OCI-LY1 (cell line): ENCODE data around the gene IL3.

Source experiments
- H2AFZ ChIP-seq: fragments of 200-600 bp; sonication (generic), shearing (Covaris generic); 2 replicates; pipeline ENCODE4 v1.6.0; 2014; ENCODE audit warnings: antibody characterized with exemption, mild to moderate bottlenecking, low read length
- H3F3A ChIP-seq: fragments of 200-600 bp; sonication (generic), shearing (Covaris generic); 2 replicates; pipeline ENCODE4 v1.6.0; 2014; ENCODE audit warnings: mild to moderate bottlenecking, antibody characterized with exemption, low read length, moderate library complexity; ENCODE audit not compliant: insufficient read depth
- H3K27ac ChIP-seq: fragments of 200-600 bp; sonication (generic); 2 replicates; pipeline ENCODE4 v1.5.1; 2014; ENCODE audit warnings: low read length, mixed run types, mild to moderate bottlenecking, low read depth; ENCODE audit not compliant: poor library complexity, severe bottlenecking
- H3K27me3 ChIP-seq: fragments of 200-600 bp; sonication (generic); 2 replicates; pipeline ENCODE4 v1.6.0; 2014; ENCODE audit warnings: antibody characterized with exemption, mild to moderate bottlenecking, low read length, moderate library complexity; ENCODE audit not compliant: insufficient read depth
- H3K36me3 ChIP-seq: fragments of 200-600 bp; sonication (generic); 2 replicates; pipeline ENCODE4 v1.6.1; 2014; ENCODE audit warnings: mild to moderate bottlenecking, antibody characterized with exemption, low read length, moderate library complexity, mixed read lengths; ENCODE audit not compliant: insufficient read depth
- H3K4me1 ChIP-seq: fragments of 200-600 bp; sonication (generic); 2 replicates; pipeline ENCODE4 v1.5.1; 2014; ENCODE audit warnings: mild to moderate bottlenecking, low read length, moderate library complexity; ENCODE audit not compliant: insufficient read depth, severe bottlenecking
- H3K4me2 ChIP-seq: fragments of 200-600 bp; sonication (generic), shearing (Covaris generic); 2 replicates; pipeline ENCODE4 v1.6.1; 2014; ENCODE audit warnings: low read length
- H3K4me3 ChIP-seq: fragments of 200-600 bp; sonication (generic); 2 replicates; pipeline ENCODE4 v1.5.1; 2014; ENCODE audit warnings: low read length, low read depth, mild to moderate bottlenecking, mixed read lengths; ENCODE audit not compliant: poor library complexity, severe bottlenecking
- H3K79me2 ChIP-seq: fragments of 200-600 bp; shearing (Covaris generic); 2 replicates; pipeline ENCODE4 v1.6.1; 2016; ENCODE audit warnings: mixed run types, low read length, mixed read lengths; ENCODE audit not compliant: insufficient read depth
- H3K9ac ChIP-seq: fragments of 200-600 bp; sonication (generic), shearing (Covaris generic); 2 replicates; pipeline ENCODE4 v1.6.1; 2014; ENCODE audit warnings: mild to moderate bottlenecking, low read length, mixed read lengths
- H3K9me2 ChIP-seq: fragments of 200-600 bp; sonication (generic), shearing (Covaris generic); 2 replicates; pipeline ENCODE4 v1.6.1; 2014; ENCODE audit warnings: low read depth, mild to moderate bottlenecking, low read length, mixed read lengths
- H3K9me3 ChIP-seq: fragments of 200-600 bp; shearing (Covaris generic); 2 replicates; pipeline ENCODE4 v1.6.1; 2014; ENCODE audit warnings: low read length, mixed read lengths
- H4K20me1 ChIP-seq: fragments of 200-600 bp; sonication (generic), shearing (Covaris generic); 2 replicates; pipeline ENCODE4 v1.6.0; 2016; ENCODE audit warnings: mild to moderate bottlenecking, low read length; ENCODE audit not compliant: insufficient read depth
- CTCF ChIP-seq: fragments of 200-600 bp; sonication (generic), shearing (Covaris generic); IDR thresholded peaks from 2 replicates; pipeline ENCODE4 v1.5.1; 2017; ENCODE audit warnings: mild to moderate bottlenecking, antibody characterized with exemption, low read length, moderate library complexity, mixed read lengths
- EZH2 ChIP-seq: fragments of 200-600 bp; sonication (generic), shearing (Covaris generic); IDR thresholded peaks from 2 replicates; pipeline ENCODE4 v1.8.0; 2017; ENCODE audit warnings: borderline replicate concordance, mixed run types, mild to moderate bottlenecking, antibody characterized with exemption, low read length, moderate library complexity, mixed read lengths

IL3 gene

GRCh38 chr5:132019337-132019736, 41.1 kb upstream of the IL3 start:
- no peaks in the 10 kb centered on the region for H3K9me2 ChIP-seq
- H3K4me3 ChIP-seq, result no peak overlapping the region
- no peaks in the 10 kb centered on the region for H3K79me2 ChIP-seq
- no peak for TF ChIP-seq CTCF
- no peak for TF ChIP-seq EZH2
- H3K9ac ChIP-seq, result no peak overlapping the region
- 0 out of 2 replicates have a peak, but pooled peaks cover 4% of the 10 kb centered on the region for H3K27me3 ChIP-seq
- no peaks in the 10 kb centered on the region for H4K20me1 ChIP-seq
- H3K9me3 ChIP-seq, result no peaks in the 10 kb centered on the region
- H3K36me3 ChIP-seq, result no peaks in the 10 kb centered on the region
- H3F3A ChIP-seq, result no peaks in the 10 kb centered on the region
- no peak overlapping the region for H2AFZ ChIP-seq
- no peak overlapping the region for H3K27ac ChIP-seq
- no peaks in the 10 kb centered on the region for H3K4me1 ChIP-seq
- H3K4me2 ChIP-seq, result no peak overlapping the region

GRCh38 chr5:132019857-132020555, 40.4 kb upstream of the IL3 start:
- TF ChIP-seq EZH2 (no peak), CTCF (no peak)
- H2AFZ ChIP-seq, result no peak overlapping the region
- no peaks in the 10 kb centered on the region for H3K4me1 ChIP-seq
- no peak overlapping the region for H3K27ac ChIP-seq
- no peak overlapping the region for H3K4me2 ChIP-seq
- no peak overlapping the region for H3K9ac ChIP-seq
- no peaks in the 10 kb centered on the region for H4K20me1 ChIP-seq
- no peaks in the 10 kb centered on the region for H3K9me3 ChIP-seq
- H3K27me3 ChIP-seq, result no peaks in the 10 kb centered on the region
- no peak overlapping the region for H3K4me3 ChIP-seq
- H3K36me3 ChIP-seq, result no peaks in the 10 kb centered on the region
- no peaks in the 10 kb centered on the region for H3K9me2 ChIP-seq
- no peaks in the 10 kb centered on the region for H3K79me2 ChIP-seq
- H3F3A ChIP-seq, result no peaks in the 10 kb centered on the region

- Histone ChIP-seq H3K79me2 (no peaks in the 10 kb centered on the region), H3K4me1 (no peaks in the 10 kb centered on the region), H3K27me3 (no peaks in the 10 kb centered on the region), H3K4me2 (no peak overlapping the region), H2AFZ (no peak overlapping the region), H3K36me3 (no peaks in the 10 kb centered on the region), H3K4me3 (no peak overlapping the region), H3K27ac (no peak overlapping the region), H3K9me3 (no peaks in the 10 kb centered on the region), H4K20me1 (no peaks in the 10 kb centered on the region), H3K9me2 (no peaks in the 10 kb centered on the region), H3K9ac (no peak overlapping the region), H3F3A (no peaks in the 10 kb centered on the region)
- TF ChIP-seq EZH2 (no peak), CTCF (no peak)
Measured at GRCh38 chr5:132020568-132021339, 39.7 kb upstream of the IL3 start.
